ENCODE measurements around the gene RASGRF1.

DNA sequence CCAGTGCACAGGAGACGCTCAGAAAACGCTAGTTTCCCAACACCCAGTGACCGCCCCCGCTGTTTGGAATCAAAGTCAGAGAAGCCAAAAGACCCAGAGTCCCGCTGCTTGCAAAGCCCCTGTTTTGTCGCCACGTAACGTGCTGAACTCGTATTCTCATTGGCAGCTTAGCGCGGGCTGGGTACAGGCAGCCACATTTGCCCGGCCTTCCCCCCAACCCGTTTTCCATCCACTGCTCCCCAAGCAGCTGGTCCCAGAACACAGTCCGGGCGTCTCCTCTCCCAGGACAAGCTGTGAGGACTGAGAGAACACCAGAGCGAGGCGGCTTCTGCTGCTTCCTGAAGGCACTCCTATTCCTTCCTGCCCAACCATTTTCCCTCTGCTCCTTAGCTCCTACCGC, 54.8 kb downstream of the RASGRF1 start:
- TF ChIP-seq, protein P1, sequence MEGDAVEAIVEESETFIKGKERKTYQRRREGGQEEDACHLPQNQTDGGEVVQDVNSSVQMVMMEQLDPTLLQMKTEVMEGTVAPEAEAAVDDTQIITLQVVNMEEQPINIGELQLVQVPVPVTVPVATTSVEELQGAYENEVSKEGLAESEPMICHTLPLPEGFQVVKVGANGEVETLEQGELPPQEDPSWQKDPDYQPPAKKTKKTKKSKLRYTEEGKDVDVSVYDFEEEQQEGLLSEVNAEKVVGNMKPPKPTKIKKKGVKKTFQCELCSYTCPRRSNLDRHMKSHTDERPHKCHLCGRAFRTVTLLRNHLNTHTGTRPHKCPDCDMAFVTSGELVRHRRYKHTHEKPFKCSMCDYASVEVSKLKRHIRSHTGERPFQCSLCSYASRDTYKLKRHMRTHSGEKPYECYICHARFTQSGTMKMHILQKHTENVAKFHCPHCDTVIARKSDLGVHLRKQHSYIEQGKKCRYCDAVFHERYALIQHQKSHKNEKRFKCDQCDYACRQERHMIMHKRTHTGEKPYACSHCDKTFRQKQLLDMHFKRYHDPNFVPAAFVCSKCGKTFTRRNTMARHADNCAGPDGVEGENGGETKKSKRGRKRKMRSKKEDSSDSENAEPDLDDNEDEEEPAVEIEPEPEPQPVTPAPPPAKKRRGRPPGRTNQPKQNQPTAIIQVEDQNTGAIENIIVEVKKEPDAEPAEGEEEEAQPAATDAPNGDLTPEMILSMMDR (IDR thresholded peaks at IDR 0.05): no peak
- TF ChIP-seq EZH2 (IDR thresholded peaks at IDR 0.05; ENCODE audit: borderline replicate concordance, insufficient read depth, low read depth, low read length, poor library complexity, severe bottlenecking): no peak

Data from B cell (primary cell).